ENCODE measurements around the gene MACROD2.

DNA sequence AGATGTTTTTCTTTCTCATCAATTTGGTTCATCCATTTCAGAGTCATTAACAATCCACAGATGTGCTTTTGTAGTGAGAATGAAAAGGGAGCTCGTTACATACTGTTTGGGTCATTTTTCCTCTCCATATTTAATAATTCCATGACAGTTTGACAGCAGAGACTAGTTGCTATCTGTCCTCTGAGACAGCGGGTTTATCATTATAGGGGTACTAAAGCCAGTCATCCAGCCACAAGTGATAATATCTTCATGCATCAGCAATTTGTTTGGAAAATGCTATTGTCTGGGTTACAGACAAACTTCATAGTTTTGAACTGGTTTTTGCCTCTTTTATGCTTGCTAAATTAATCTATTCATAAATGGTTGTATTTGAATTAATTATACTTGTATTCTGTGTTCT is 692.7 kb downstream of the MACROD2 start:
- no peak for TF ChIP-seq POLR2AphosphoS5 (IDR thresholded peaks at IDR 0.05; ENCODE audit: low read depth)
- no peak for TF ChIP-seq EZH2 (IDR thresholded peaks at IDR 0.05; ENCODE audit: low read depth, unreplicated experiment)
- TF ChIP-seq EZH2phosphoT487 (IDR thresholded peaks at IDR 0.05; ENCODE audit: unreplicated experiment), result no peak
- TF ChIP-seq CTCF (conservative IDR thresholded peaks at IDR 0.05; ENCODE audit: low read depth in 2 of 2), result no peak
- TF ChIP-seq ZNF114 (CRISPR knock-in tag; IDR thresholded peaks at IDR 0.05), result no peak
- TF ChIP-seq, protein P1, sequence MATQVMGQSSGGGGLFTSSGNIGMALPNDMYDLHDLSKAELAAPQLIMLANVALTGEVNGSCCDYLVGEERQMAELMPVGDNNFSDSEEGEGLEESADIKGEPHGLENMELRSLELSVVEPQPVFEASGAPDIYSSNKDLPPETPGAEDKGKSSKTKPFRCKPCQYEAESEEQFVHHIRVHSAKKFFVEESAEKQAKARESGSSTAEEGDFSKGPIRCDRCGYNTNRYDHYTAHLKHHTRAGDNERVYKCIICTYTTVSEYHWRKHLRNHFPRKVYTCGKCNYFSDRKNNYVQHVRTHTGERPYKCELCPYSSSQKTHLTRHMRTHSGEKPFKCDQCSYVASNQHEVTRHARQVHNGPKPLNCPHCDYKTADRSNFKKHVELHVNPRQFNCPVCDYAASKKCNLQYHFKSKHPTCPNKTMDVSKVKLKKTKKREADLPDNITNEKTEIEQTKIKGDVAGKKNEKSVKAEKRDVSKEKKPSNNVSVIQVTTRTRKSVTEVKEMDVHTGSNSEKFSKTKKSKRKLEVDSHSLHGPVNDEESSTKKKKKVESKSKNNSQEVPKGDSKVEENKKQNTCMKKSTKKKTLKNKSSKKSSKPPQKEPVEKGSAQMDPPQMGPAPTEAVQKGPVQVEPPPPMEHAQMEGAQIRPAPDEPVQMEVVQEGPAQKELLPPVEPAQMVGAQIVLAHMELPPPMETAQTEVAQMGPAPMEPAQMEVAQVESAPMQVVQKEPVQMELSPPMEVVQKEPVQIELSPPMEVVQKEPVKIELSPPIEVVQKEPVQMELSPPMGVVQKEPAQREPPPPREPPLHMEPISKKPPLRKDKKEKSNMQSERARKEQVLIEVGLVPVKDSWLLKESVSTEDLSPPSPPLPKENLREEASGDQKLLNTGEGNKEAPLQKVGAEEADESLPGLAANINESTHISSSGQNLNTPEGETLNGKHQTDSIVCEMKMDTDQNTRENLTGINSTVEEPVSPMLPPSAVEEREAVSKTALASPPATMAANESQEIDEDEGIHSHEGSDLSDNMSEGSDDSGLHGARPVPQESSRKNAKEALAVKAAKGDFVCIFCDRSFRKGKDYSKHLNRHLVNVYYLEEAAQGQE (IDR thresholded peaks at IDR 0.05; ENCODE audit: unreplicated experiment), result no peak
- TF ChIP-seq NANOG (IDR thresholded peaks at IDR 0.05; ENCODE audit: borderline replicate concordance), result no peak
- TF ChIP-seq CREB1 (CRISPR knock-in tag; IDR thresholded peaks at IDR 0.05; ENCODE audit: low read depth), result no peak

Data from GM23338 (cell line).